Left cardiac atrium (tissue), 4 donors: ENCODE results near the gene ACSM3. TPM values are rescaled to one million over a fixed set of nuclear protein-coding genes. Genes with fewer than 3 reads are reported as not detected.

Experiments
- ATAC-seq, 2 donors: fragments of 200-7000 bp; cut with Tn5 transposase; one replicate each; pipeline ENCODE4 v1.9.1; 2020; ENCODE audit warnings: mild to moderate bottlenecking in 2 of 2, moderate library complexity in 2 of 2
- DNase-seq: peaks from one replicate; pipeline ENCODE4 v3.0.0-alpha.2; 2020
- intact Hi-C, 2 donors: fragments of 100-400 bp; cut with DNase I; formaldehyde crosslinking; loops; one replicate each; pipeline versions ENCODE4 v1.14.1 to v1.15.1; 2022 to 2023
- total RNA-seq, 2 donors: library from RNA; stranded (reverse); fragmentation: NEBNext Ultra II Directional; extraction: Animal tissue kit (Norgen Biotek cat#: 25700); gene quantifications; one replicate each; pipeline ENCODE4 v1.2.1, GENCODE V29; 2021
- donor health status: DM: no; HTN: yes; CAD: no.
- donor health status: DM: no; HTN: yes; CAD: no; lungs with severe emphysema.
- donor health status: DM: yes; HTN: yes; CAD: no.
- donor health status: Dilated cardiomyopathy.

The ACSM3 gene
- total RNA-seq, 2 donors from 2014 or later = 8.9 to 11.8 TPM

DNA sequence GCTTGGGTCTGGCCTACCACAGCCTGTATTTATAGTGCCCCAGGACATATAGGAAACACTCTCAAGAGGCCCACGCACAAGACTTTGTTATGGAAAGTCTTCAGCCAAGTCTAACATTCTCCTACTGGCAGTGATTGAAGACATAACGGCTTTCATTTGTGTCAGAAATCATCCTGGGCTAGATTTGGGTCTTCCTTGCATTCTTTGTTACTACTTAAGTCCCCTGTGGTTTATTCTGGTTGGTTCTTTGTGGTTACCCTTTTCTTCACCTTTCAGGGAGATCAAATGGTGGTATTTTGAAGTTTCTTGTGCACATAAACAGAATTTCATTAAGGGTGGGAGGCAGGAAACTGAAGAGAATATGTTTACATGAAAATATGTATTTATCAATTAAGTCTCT lies 80.2 kb downstream of the ACSM3 start:
- ATAC-seq = no peak
- intact Hi-C loops = no loop called here
- DNase-seq = no peak

- intact Hi-C loops = no loop called here
- ATAC-seq (no peak), DNase-seq (no peak)
These were observed 80.8 kb downstream of the ACSM3 start for GRCh38 chr16:20844588-20844987.

DNA sequence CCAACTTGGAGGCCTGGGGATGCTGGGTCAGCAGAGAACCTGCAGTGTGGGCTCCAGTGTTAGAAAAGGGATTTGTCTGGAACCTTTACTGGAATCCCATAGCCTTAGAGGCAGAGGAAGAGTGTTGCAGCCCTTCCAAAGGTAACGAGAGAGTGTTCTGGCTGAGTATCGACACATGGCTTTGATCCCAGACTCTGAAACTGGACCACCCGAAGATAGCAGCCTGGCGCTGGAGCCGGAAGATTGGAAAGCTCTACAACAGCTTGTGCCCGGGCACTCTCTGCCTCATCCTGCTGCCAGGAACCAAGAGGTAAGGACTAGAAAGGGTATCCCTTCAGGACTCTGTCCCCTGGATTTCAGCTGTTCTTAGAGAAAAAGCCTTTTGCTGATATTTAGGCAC lies 82.2 kb downstream of the ACSM3 start:
- intact Hi-C loops = loop anchor here in 1 of 2 donors (5.0 kb wide), 1 partner anchor 241 kb away; no protein-coding TSS in a partner anchor
- no peak for DNase-seq
- peak in 1 of 2 donors; percentile 60 for ATAC-seq

- DNase-seq (no peak), ATAC-seq (no peak)
- intact Hi-C loops = loop anchor here in 1 of 2 donors (5.0 kb wide), 1 partner anchor 241 kb away; no protein-coding TSS in a partner anchor
These were observed 82.7 kb downstream of the ACSM3 start for GRCh38 chr16:20846551-20846950.

Other genes starting within 250 kb of the ACSM3 start
- gene ACSM2B, start 187.6 kb upstream of the ACSM3 start, total RNA-seq = under 1 TPM in 1 of 2 donors, not detected in 1; 0.41 TPM
- not detected for gene ACSM1, start 66.3 kb upstream of the ACSM3 start, total RNA-seq
- 10 to 100 TPM; 17.3 to 20.3 TPM for gene THUMPD1, start 22.2 kb upstream of the ACSM3 start, total RNA-seq
- 10 to 100 TPM in 1 of 2 donors, 1 to 10 TPM in 1; 7.2 to 10.9 TPM for gene ERI2, start 42.5 kb downstream of the ACSM3 start, total RNA-seq
- gene REXO5, start 42.5 kb downstream of the ACSM3 start, total RNA-seq = 1 to 10 TPM; 2.3 to 3.5 TPM
- gene DCUN1D3, start 136.3 kb downstream of the ACSM3 start, total RNA-seq = 10 to 100 TPM; 15.6 to 27.4 TPM
- 10 to 100 TPM; 32.6 TPM for gene LYRM1, start 136.8 kb downstream of the ACSM3 start, total RNA-seq